Astrocyte of the spinal cord (primary cell): ENCODE measurements around the gene PARP2.
A peak's percentile ranks its signal among the peaks of the same experiment; 100 is the strongest.
"Not testable (repeated sequence)": the region's sequence is repeated elsewhere in the genome, so short reads cannot be mapped to it uniquely, and the experiment has no call there.

Experiments
- DNase-seq: peaks from one replicate; pipeline ENCODE4 v3.0.0; 2011; ENCODE audit warnings: low read depth, low spot score
- H3K4me3 ChIP-seq: 2 replicates; pipeline ENCODE4 v1.5.1; 2011; ENCODE audit warnings: low read depth, mild to moderate bottlenecking, low read length, moderate library complexity
- CTCF ChIP-seq: IDR thresholded peaks from 2 replicates; pipeline ENCODE4 v1.5.1; 2012; ENCODE audit warnings: low read depth, mild to moderate bottlenecking, low read length, inconsistent platforms
- in situ Hi-C: cut with HindIII; loops from 2 replicates; pipeline ENCODE4 v1.10.0; 2017; ENCODE audit warnings: low sequenced_read_pairs

The PARP2 gene

GRCh38 chr14:20332431-20332787, 11.0 kb upstream of the PARP2 start:
- no peak for DNase-seq

GRCh38 chr14:20332788-20333493, 10.5 kb upstream of the PARP2 start, which contains the start of gene CCNB1IP1:
CCNB1IP1 (minus strand) TSS chr14:20333279; CDS start chr14:20316523, 16,756 bp downstream.
- peak; percentile 92 for DNase-seq
- H3K4me3 ChIP-seq = peak within 1 kb of the TSS; percentile 64
- TF ChIP-seq CTCF = no peak
- in situ Hi-C loops = no loop called here

More at GRCh38 chr14:20332431-20332787, 11.0 kb upstream of the PARP2 start:
- in situ Hi-C loops = no loop called here
- no peak for TF ChIP-seq CTCF
- peak overlapping the region; percentile 64 for H3K4me3 ChIP-seq

- peak overlapping the region; percentile 64 for H3K4me3 ChIP-seq
- TF ChIP-seq CTCF = no peak
- DNase-seq = no peak
- in situ Hi-C loops = no loop called here
Measured at GRCh38 chr14:20333494-20333841, 10.0 kb upstream of the PARP2 start.

- DNase-seq = no peak
- in situ Hi-C loops = no loop called here
- no peak overlapping the region for H3K4me3 ChIP-seq
- TF ChIP-seq CTCF = no peak
Measured at GRCh38 chr14:20334017-20334416, 9.4 kb upstream of the PARP2 start.

GRCh38 chr14:20341032-20341431, 2.4 kb upstream of the PARP2 start:
- H3K4me3 ChIP-seq, DNase-seq, in situ Hi-C loops: not testable (repeated sequence)

- H3K4me3 ChIP-seq = peak overlapping the region; percentile 63
- DNase-seq = no peak
- in situ Hi-C loops = no loop called here
Measured at GRCh38 chr14:20341646-20342045, 1.8 kb upstream of the PARP2 start.

More at GRCh38 chr14:20341646-20342045, 1.8 kb upstream of the PARP2 start:
- no peak for TF ChIP-seq CTCF
